ENCODE measurements around the gene CEMIP.

- TF ChIP-seq CTCF (IDR thresholded peaks at IDR 0.05) (no peak), POLR2A (IDR thresholded peaks at IDR 0.05) (no peak)
Measured at GRCh38 chr15:80773122-80773551, 6.0 kb upstream of the CEMIP start.

Measured in lower leg skin (tissue), 3 donors.